AG04450 (cell line): ENCODE data around the gene SELE. TPM values are rescaled to one million over a fixed set of nuclear protein-coding genes. Genes with fewer than 3 reads are reported as not detected.
"Not testable (repeated sequence)": the region's sequence is repeated elsewhere in the genome, so short reads cannot be mapped to it uniquely, and the experiment has no call there.

Experiments used
- CTCF ChIA-PET: fragments of 300-600, 350-600 bp; formaldehyde crosslinking; extraction: SDS; loops from one replicate; lab custom pipeline; 2022; ENCODE audit warnings: antibody characterized with exemption, inconsistent platforms; lab: Charles Lee
- POLR2A ChIA-PET: fragments of 350-600 bp; formaldehyde crosslinking; extraction: SDS; loops from one replicate; lab custom pipeline; 2021; ENCODE audit warnings: antibody characterized with exemption, inconsistent platforms; lab: Yijun Ruan, JAX
- DNase-seq: peaks from one replicate; pipeline ENCODE4 v3.0.0-alpha.2; 2011; ENCODE audit warnings: low read depth, low spot score
- H3K27ac ChIP-seq: one replicate; pipeline ENCODE4 v1.5.1; 2012; ENCODE audit warnings: low read depth, low read length, control low read depth
- H3K27me3 ChIP-seq: one replicate; pipeline ENCODE4 v1.6.0; 2012; ENCODE audit warnings: low read length; ENCODE audit not compliant: control insufficient read depth, insufficient read depth
- H3K4me3 ChIP-seq: 2 replicates; pipeline ENCODE4 v1.5.1; 2011; ENCODE audit warnings: mild to moderate bottlenecking, low read depth, low read length, control low read depth
- H3K9me3 ChIP-seq: 2 replicates; pipeline ENCODE4 v1.5.1; 2012; ENCODE audit warnings: low read length; ENCODE audit not compliant: control insufficient read depth, insufficient read depth
- polyA plus RNA-seq: library from polyadenylated mRNA; depleted of rRNA; stranded (reverse); fragments of >200 nt; gene quantifications from 2 replicates; pipeline ENCODE4 v1.2.3, GENCODE V29; 2011
- TF ChIP-seq, protein P1 (sequence below): IDR thresholded peaks from 2 replicates; pipeline ENCODE4 v1.5.1; 2011; ENCODE audit warnings: low read depth, low read length, control low read depth, inconsistent platforms

SELE gene
- polyA plus RNA-seq, 1 experiment = not detected

DNA sequence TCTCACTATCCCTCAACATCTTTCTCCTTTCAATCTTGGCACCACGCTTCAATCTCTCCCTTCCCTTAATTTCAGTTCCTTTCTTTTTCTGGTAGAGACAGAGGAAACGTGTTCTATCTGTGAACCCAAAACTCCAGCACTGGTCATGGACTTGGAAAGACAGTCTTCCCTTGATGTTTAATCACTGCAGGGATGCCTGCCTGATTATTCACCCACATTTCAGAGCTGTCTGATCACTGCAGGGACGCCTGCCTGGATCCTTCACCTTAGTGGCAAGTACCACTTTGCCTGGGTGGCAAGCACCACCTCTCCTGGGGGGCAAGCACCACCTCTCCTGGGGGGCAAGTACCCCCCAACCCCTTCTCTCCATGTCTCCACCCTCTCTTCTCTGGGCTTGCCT, 50.2 kb downstream of the SELE start:
- Histone ChIP-seq H3K27ac (no peak overlapping the region), H3K4me3 (no peak overlapping the region), H3K9me3 (no peaks in the 10 kb centered on the region), H3K27me3 (no peaks in the 10 kb centered on the region)
- ChIA-PET CTCF (no interaction called here), POLR2A (no interaction called here)
- TF ChIP-seq, protein P1, sequence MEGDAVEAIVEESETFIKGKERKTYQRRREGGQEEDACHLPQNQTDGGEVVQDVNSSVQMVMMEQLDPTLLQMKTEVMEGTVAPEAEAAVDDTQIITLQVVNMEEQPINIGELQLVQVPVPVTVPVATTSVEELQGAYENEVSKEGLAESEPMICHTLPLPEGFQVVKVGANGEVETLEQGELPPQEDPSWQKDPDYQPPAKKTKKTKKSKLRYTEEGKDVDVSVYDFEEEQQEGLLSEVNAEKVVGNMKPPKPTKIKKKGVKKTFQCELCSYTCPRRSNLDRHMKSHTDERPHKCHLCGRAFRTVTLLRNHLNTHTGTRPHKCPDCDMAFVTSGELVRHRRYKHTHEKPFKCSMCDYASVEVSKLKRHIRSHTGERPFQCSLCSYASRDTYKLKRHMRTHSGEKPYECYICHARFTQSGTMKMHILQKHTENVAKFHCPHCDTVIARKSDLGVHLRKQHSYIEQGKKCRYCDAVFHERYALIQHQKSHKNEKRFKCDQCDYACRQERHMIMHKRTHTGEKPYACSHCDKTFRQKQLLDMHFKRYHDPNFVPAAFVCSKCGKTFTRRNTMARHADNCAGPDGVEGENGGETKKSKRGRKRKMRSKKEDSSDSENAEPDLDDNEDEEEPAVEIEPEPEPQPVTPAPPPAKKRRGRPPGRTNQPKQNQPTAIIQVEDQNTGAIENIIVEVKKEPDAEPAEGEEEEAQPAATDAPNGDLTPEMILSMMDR = no peak
- no peak for DNase-seq

DNA sequence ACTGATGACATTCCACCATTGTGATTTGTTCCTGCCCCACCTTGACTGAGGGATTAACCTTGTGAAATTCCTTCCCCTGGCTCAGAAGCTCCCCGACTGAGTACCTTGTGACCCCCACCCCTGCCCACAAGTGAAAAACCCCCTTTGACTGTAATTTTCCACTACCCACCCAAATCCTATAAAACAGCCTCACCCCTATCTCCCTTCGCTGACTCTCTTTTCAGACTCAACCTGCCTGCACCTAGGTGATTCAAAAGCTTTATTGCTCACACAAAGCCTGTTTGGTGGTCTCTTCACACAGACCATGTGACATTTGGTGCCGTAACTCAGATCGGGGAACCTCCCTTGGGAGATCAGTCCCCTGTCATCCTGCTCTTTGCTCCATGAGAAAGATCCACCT, 50.7 kb downstream of the SELE start:
- POLR2A ChIA-PET, H3K27ac ChIP-seq, H3K27me3 ChIP-seq, CTCF ChIA-PET, DNase-seq, H3K9me3 ChIP-seq, H3K4me3 ChIP-seq: not testable (repeated sequence)

DNA sequence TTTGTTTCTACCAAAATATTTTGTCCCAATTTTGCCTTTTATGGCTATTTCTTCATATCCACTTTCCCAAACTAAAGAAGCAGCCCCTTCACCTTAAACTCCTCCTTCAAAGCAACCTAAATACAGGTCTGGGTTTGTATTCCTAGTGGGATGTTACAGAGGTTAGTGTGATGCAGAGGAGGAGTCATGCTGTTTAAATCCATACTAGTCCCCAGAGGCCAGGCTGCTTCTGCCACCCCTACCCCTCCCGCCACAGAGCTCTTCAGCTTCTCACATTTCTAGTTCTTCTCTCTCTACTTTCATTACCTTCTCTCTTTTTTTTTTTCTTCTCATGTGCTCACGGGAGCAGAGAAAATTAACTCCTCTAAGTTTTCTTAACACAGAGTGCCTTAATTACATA, 51.8 kb downstream of the SELE start:
- no peak for DNase-seq
- H3K27me3 ChIP-seq = no peaks in the 10 kb centered on the region
- POLR2A ChIA-PET = no interaction called here
- CTCF ChIA-PET = no interaction called here
- H3K27ac ChIP-seq = no peak overlapping the region
- no peaks in the 10 kb centered on the region for H3K9me3 ChIP-seq
- H3K4me3 ChIP-seq = no peak overlapping the region
- TF ChIP-seq, protein P1 = no peak

DNA sequence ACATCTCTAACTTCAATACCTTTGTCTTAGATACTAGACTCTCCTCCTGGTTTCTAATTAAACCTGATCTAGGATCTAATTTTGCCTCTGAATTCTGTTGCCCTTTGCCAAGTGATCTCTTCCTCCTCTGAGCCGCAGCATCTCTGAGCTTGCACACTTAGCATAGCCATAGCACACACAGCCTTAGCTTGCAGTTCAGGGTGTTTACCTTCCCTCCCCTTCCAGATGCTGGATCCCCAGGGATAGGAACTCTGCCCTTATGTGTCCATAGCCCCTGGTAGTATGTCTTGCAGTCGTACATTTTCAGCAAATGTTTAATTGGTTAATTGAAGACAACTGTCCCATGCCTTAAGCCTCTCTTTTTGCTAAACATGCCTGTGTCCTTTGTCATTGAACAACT, 52.7 kb downstream of the SELE start:
- TF ChIP-seq, protein P1 = no peak
- ChIA-PET CTCF (interaction anchor here (1.0 kb wide), 1 partner anchor 31 kb away, joined by 4 read pairs; no protein-coding TSS in a partner anchor), POLR2A (interaction anchor here (0.7 kb wide), 1 partner anchor 120 kb away, joined by 4 read pairs; no protein-coding TSS in a partner anchor)
- H3K27me3 ChIP-seq = no peaks in the 10 kb centered on the region
- H3K27ac ChIP-seq = no peak overlapping the region
- DNase-seq = no peak
- no peaks in the 10 kb centered on the region for H3K9me3 ChIP-seq
- no peak overlapping the region for H3K4me3 ChIP-seq

DNA sequence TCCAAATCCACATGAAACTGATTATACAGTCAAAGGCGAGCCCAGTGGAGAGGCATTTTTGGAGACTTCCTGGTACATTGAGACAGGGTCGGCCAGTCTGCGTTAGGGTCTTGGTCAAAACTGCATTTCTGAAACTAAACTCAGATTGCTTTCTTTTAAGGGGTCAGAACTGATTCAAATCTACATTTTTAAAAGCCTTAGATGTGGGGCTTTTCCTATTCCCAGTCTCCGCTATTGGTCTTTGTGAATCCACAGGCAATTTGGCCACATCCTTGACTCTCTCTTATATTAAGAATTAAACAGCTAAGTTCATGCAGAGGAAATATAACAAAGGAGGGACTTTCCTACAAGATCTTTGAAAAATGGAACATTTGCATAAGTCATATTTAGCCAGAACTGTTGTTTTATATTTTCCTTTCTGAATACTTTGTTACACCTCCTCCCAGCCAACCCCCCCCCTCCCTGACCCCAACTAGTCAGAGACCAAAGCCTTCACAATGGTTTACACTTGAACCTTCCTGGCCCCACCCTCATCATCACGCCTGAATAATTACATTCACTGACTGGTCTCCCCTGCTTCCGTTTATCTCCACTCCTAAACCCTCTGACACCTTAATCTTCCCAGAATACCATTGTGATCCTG, 53.4 kb downstream of the SELE start:
- Histone ChIP-seq H3K9me3 (no peaks in the 10 kb centered on the region), H3K27ac (no peak overlapping the region), H3K27me3 (no peaks in the 10 kb centered on the region), H3K4me3 (no peak overlapping the region)
- CTCF ChIA-PET = interaction anchor here (1.0 kb wide), 1 partner anchor 32 kb away, joined by 4 read pairs; no protein-coding TSS in a partner anchor
- TF ChIP-seq, protein P1 = no peak
- POLR2A ChIA-PET = no interaction called here
- no peak for DNase-seq
